B cell (primary cell): ENCODE measurements around the gene KCNS3. TPM values are rescaled to one million over a fixed set of nuclear protein-coding genes. Genes with fewer than 3 reads are reported as not detected.

ENCODE experiments used
- ATAC-seq: fragments of 200-7000 bp; cut with Tn5 transposase; one replicate; pipeline ENCODE4 v1.10.0; 2021; ENCODE audit warnings: low read depth, mild to moderate bottlenecking, moderate number of reproducible peaks, moderate library complexity
- CTCF ChIA-PET: fragments of 350-600 bp; sonication (Branson Sonifier 250); formaldehyde crosslinking; loops from one replicate; lab custom pipeline; 2021; ENCODE audit warnings: antibody characterized with exemption, inconsistent platforms; lab: Charles Lee
- POLR2A ChIA-PET: fragments of 350-600 bp; sonication (Branson Sonifier 250); formaldehyde crosslinking; loops from one replicate; lab custom pipeline; 2021; ENCODE audit warnings: antibody characterized with exemption; lab: Charles Lee
- DNase-seq: peaks from one replicate; pipeline ENCODE4 v3.0.0; 2013
- H2AFZ ChIP-seq: 2 replicates; pipeline ENCODE4 v1.6.1; 2012; ENCODE audit warnings: mild to moderate bottlenecking, low read depth, low read length; ENCODE audit not compliant: insufficient read depth, poor library complexity, severe bottlenecking
- H3K27ac ChIP-seq, 2 donors: 1 replicate in 1 of 2; 2 replicates in 1 of 2; pipeline ENCODE4 v1.5.1; 2012 to 2013; ENCODE audit warnings: low read length in 2 of 2, mild to moderate bottlenecking in 2 of 2, moderate library complexity in 1 of 2
- H3K27me3 ChIP-seq, 4 experiments: fragments of 200-600 bp in 1 of 4; sonication (generic) in 1 of 4; replicated peaks in 1 of 4; 1 replicate in 2 of 4; 2 replicates in 2 of 4; pipeline versions ENCODE4 v1.6.1 to v1.7.0; 2013 to 2016; ENCODE audit warnings: low read length in 3 of 4, mild to moderate bottlenecking in 2 of 4, mixed read lengths in 1 of 4, moderate library complexity in 1 of 4; ENCODE audit not compliant: insufficient read depth in 4 of 4, control insufficient read depth in 3 of 4; ENCODE audit errors: control extremely low read depth in 1 of 4
- H3K36me3 ChIP-seq, 2 experiments: replicated peaks in 1 of 2; 1 replicate in 1 of 2; 2 replicates in 1 of 2; pipeline versions ENCODE4 v1.6.1 to v1.7.1; 2013; ENCODE audit warnings: low read length in 1 of 2; ENCODE audit not compliant: insufficient read depth in 2 of 2, control insufficient read depth in 1 of 2; ENCODE audit errors: control extremely low read depth in 1 of 2, extremely low read depth in 1 of 2
- H3K4me1 ChIP-seq, 2 donors: fragments of 200-600 bp in 1 of 2; sonication (generic) in 1 of 2; 1 replicate in 1 of 2; 2 replicates in 1 of 2; pipeline versions ENCODE4 v1.5.1 to v1.6.1; 2013 to 2017; ENCODE audit warnings: low read length in 2 of 2; ENCODE audit not compliant: control insufficient read depth in 2 of 2, insufficient read depth in 2 of 2
- H3K4me2 ChIP-seq: replicated peaks from 2 replicates; pipeline ENCODE3; 2012; ENCODE audit warnings: mild to moderate bottlenecking, low read depth, low read length; ENCODE audit not compliant: poor library complexity, severe bottlenecking
- H3K4me3 ChIP-seq, 5 experiments: fragments of 200-600 bp in 1 of 5; sonication (generic) in 1 of 5; 1 replicate in 3 of 5; 2 replicates in 2 of 5; pipeline versions ENCODE4 v1.5.1 to v1.7.0; 2011 to 2016; ENCODE audit warnings: low read length in 4 of 5, mild to moderate bottlenecking in 4 of 5, low read depth in 2 of 5, control low read depth in 1 of 5, moderate library complexity in 1 of 5; ENCODE audit not compliant: insufficient read depth in 1 of 5; ENCODE audit errors: control extremely low read depth in 1 of 5, extremely low read depth in 1 of 5
- H3K79me2 ChIP-seq: fragments of 200-600 bp; sonication (generic); one replicate; pipeline ENCODE4 v1.6.0; 2016; ENCODE audit warnings: low read length; ENCODE audit not compliant: control insufficient read depth, insufficient read depth
- H3K9ac ChIP-seq: fragments of 200-600 bp; sonication (generic); 2 replicates; pipeline ENCODE4 v1.6.1; 2017; ENCODE audit warnings: mild to moderate bottlenecking, low read length, moderate library complexity
- H3K9me3 ChIP-seq, 3 donors: one replicate each; pipeline versions ENCODE4 v1.6.1 to v1.7.1; 2013; ENCODE audit warnings: low read length in 2 of 3; ENCODE audit not compliant: control insufficient read depth in 2 of 3, insufficient read depth in 1 of 3; ENCODE audit errors: control extremely low read depth in 1 of 3
- H4K20me1 ChIP-seq: 2 replicates; pipeline ENCODE4 v1.6.0; 2012; ENCODE audit warnings: mild to moderate bottlenecking, low read length; ENCODE audit not compliant: insufficient read depth, control insufficient read depth, poor library complexity, severe bottlenecking
- H3K27ac Mint-ChIP-seq: one replicate; pipeline ENCODE4 v1.8.0; 2021; ENCODE audit warnings: mixed read lengths
- H3K27me3 Mint-ChIP-seq: one replicate; pipeline ENCODE4 v1.8.0; 2021; ENCODE audit warnings: mixed read lengths
- H3K4me1 Mint-ChIP-seq: one replicate; pipeline ENCODE4 v1.8.0; 2021; ENCODE audit warnings: mixed read lengths
- H3K4me3 Mint-ChIP-seq: one replicate; pipeline ENCODE4 v1.8.0; 2021; ENCODE audit warnings: mixed read lengths
- H3K9me3 Mint-ChIP-seq: one replicate; pipeline ENCODE4 v1.8.0; 2022; ENCODE audit warnings: mixed read lengths; ENCODE audit not compliant: insufficient read depth
- CTCF ChIP-seq: fragments of 200-600 bp; IDR thresholded peaks from one replicate; pipeline ENCODE4 v1.8.0; 2022; ENCODE audit warnings: antibody characterized with exemption, mild to moderate bottlenecking
- EZH2 ChIP-seq: IDR thresholded peaks from 2 replicates; pipeline ENCODE4 v1.6.1; 2012; ENCODE audit warnings: borderline replicate concordance, low read depth, mild to moderate bottlenecking, moderate library complexity, low read length; ENCODE audit not compliant: insufficient read depth, poor library complexity, severe bottlenecking
- WGBS: methylation state at CpG from one replicate; pipeline ENCODE4 v1.1.5; 2013; ENCODE audit warnings: missing lambda C conversion rate; ENCODE audit not compliant: insufficient coverage; 5-methylcytosine and 5-hydroxymethylcytosine counted together
- intact Hi-C: fragments of 100-400 bp; cut with micrococcal nuclease; formaldehyde crosslinking; loops from one replicate; pipeline ENCODE4 v1.10.0; 2022
- polyA plus RNA-seq: library from polyadenylated mRNA; depleted of rRNA; stranded (reverse); fragments of >200 nt; gene quantifications from 2 replicates; pipeline ENCODE4 v1.2.3, GENCODE V29; 2012
- total RNA-seq, 2 donors: library from RNA; stranded (reverse); fragments of 120-200 nt in 1 of 2; gene quantifications; 1 replicate in 1 of 2; 2 replicates in 1 of 2; pipeline versions ENCODE4 v1.2.3 to v1.2.4, GENCODE V29; 2013 to 2022

Gene KCNS3
- total and polyA plus RNA-seq, 2 donors (not counting 1 experiment from before 2014, with no cell fraction given) = 0.10 to 0.76 TPM

- ATAC-seq (no peak), DNase-seq (no peak)
- peaks cover 5% of the 10 kb centered on the region for H3K4me1 Mint-ChIP-seq
- peaks cover 3% of the 10 kb centered on the region for H3K27me3 Mint-ChIP-seq
- Histone ChIP-seq H3K9me3 (no peaks in the 10 kb centered on the region), H3K79me2 (no peaks in the 10 kb centered on the region), H3K4me2 (no peak overlapping the region), H3K36me3 (no peaks in the 10 kb centered on the region), H3K27me3 (no peaks in the 10 kb centered on the region), H3K27ac (no peak overlapping the region), H4K20me1 (no peaks in the 10 kb centered on the region), H3K4me3 (no peak overlapping the region), H2AFZ (no peak overlapping the region), H3K4me1 (peaks cover 0 to 5% of the 10 kb centered on the region in 2 donors), H3K9ac (no peak overlapping the region)
- WGBS = 99% methylated on average over 4 of the region's 5 CpGs
- POLR2A ChIA-PET = no interaction called here
- no peak overlapping the region for H3K27ac Mint-ChIP-seq
- intact Hi-C loops = no loop called here
- H3K4me3 Mint-ChIP-seq = no peak overlapping the region
- TF ChIP-seq CTCF (no peak), EZH2 (no peak)
- H3K9me3 Mint-ChIP-seq = no peaks in the 10 kb centered on the region
- CTCF ChIA-PET = interaction anchor here (0.9 to 2.1 kb wide), 4 partner anchors 130 to 528 kb away, joined by 3 to 7 read pairs (median 4); no protein-coding TSS in a partner anchor
Observed at GRCh38 chr2:17849275-17849674, 29.2 kb upstream of the KCNS3 start.

DNA sequence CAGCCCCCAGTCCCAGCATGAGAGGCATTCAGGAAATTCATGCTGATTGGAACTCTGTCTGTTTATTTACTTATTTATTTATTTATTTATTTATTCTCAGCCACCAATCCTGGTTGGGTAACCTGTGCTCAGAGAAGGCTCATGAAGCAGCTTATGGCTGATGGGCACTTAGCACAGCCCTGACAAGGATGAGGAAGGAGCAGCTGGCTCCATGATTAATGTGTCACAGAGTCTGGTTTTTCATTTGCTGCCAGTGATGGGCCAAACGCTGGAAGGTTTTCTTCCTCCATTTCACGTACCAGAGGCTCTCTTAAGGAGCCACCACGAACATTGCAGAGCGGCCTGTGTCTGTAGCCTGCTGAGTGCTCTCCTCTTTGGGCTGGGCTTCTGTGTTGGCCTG, 28.3 kb upstream of the KCNS3 start:
- H3K4me1 Mint-ChIP-seq = peaks cover 5% of the 10 kb centered on the region
- no peak overlapping the region for H2AFZ ChIP-seq
- no peaks in the 10 kb centered on the region for H3K9me3 Mint-ChIP-seq
- no peaks in the 10 kb centered on the region for H3K27me3 ChIP-seq
- no peak overlapping the region for H3K27ac Mint-ChIP-seq
- intact Hi-C loops = no loop called here
- no peaks in the 10 kb centered on the region for H3K9me3 ChIP-seq
- no peak overlapping the region for H3K4me3 ChIP-seq
- H4K20me1 ChIP-seq = no peaks in the 10 kb centered on the region
- no peaks in the 10 kb centered on the region for H3K36me3 ChIP-seq
- ChIA-PET CTCF (interaction anchor here (0.8 to 3.4 kb wide), 7 partner anchors 69 to 529 kb away, joined by 3 to 21 read pairs (median 9); no protein-coding TSS in a partner anchor), POLR2A (no interaction called here)
- peaks cover 0 to 5% of the 10 kb centered on the region in 2 donors for H3K4me1 ChIP-seq
- ATAC-seq (no peak), DNase-seq (no peak)
- H3K4me3 Mint-ChIP-seq = no peak overlapping the region
- TF ChIP-seq CTCF = no peak
- peaks cover 3% of the 10 kb centered on the region for H3K27me3 Mint-ChIP-seq
- no peak overlapping the region for H3K9ac ChIP-seq
- WGBS = 96% methylated on average over 4 of the region's 4 CpGs
- no peaks in the 10 kb centered on the region for H3K79me2 ChIP-seq
- H3K4me2 ChIP-seq = no peak overlapping the region
- H3K27ac ChIP-seq = no peak overlapping the region
